ENCODE measurements around the gene DDN.

GRCh38 chr12:48973531-48973930, 25.6 kb downstream of the DDN start:
- TF ChIP-seq EP300 (IDR thresholded peaks at IDR 0.05; ENCODE audit: low read length) = no peak
- TF ChIP-seq ZNF589 (CRISPR knock-in tag; IDR thresholded peaks at IDR 0.05; ENCODE audit: low read depth) = no peak
- no peak for TF ChIP-seq E2F4 (CRISPR knock-in tag; IDR thresholded peaks at IDR 0.05; ENCODE audit: low read depth)

Measured in K562 (cell line).